PC-9 (cell line): ENCODE measurements around the gene EMSY.

Experiments
- CTCF ChIP-seq: fragments of 200-600 bp; sonication (generic); conservative IDR thresholded peaks from 2 replicates; pipeline ENCODE4 v1.6.1; 2017; ENCODE audit warnings: mixed run types, antibody characterized with exemption, mild to moderate bottlenecking, moderate library complexity
- EZH2 ChIP-seq: fragments of 200-600 bp; sonication (generic); IDR thresholded peaks from 2 replicates; pipeline ENCODE4 v1.8.0; 2017; ENCODE audit warnings: antibody characterized with exemption, low read depth

- TF ChIP-seq CTCF, result no peak
- no peak for TF ChIP-seq EZH2
Observed at GRCh38 chr11:76553554-76554476, 109.0 kb downstream of the EMSY start.
